Activated CD8-positive, alpha-beta memory T cell treated with anti-CD3 and anti-CD28 coated beads for 24 hours (primary cell): ENCODE data around the gene PRKCZ.

ENCODE experiments used
- DNase-seq: peaks from one replicate; pipeline ENCODE4 v3.0.0-alpha.2; 2020

PRKCZ gene

DNA sequence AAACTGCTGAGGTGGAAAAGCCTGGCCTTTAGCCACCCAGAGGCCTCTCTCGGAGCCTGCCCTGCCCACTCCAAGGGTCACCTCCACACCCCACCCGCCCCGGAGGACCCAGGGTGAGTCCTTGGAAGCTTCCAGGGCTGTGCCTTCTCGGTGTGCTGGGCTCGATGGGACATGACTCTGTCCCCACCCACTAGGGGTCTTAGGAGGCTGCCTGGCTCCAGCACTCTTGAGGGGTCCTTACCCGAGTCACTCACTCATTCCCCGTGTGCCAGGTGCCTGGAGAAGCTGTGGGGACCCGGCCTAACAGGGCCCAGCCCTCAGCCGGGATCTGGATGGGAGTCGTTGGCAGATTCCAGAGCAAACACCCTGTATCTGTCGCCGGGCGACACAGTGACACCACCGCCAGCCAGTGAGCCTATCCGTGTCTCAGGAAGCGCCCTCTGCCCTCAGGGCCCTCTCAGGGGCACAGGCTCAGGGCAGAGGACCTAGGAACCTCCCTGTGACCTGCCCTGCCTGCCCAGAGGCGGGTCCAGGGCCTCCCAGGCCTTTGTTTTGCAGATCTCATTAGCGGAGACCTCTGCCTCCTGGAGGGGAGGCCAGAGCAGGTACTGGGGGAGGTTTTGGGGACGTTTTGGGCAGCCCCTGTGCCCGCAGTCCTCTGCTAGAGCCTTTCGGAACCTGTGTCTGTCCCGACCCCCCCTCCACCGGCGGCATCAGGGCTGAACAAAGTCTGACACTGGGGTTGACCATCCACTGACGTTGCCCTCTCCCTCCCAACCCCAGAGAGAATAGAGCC is 3.1 kb upstream of the PRKCZ start:
- no peak for DNase-seq

DNA sequence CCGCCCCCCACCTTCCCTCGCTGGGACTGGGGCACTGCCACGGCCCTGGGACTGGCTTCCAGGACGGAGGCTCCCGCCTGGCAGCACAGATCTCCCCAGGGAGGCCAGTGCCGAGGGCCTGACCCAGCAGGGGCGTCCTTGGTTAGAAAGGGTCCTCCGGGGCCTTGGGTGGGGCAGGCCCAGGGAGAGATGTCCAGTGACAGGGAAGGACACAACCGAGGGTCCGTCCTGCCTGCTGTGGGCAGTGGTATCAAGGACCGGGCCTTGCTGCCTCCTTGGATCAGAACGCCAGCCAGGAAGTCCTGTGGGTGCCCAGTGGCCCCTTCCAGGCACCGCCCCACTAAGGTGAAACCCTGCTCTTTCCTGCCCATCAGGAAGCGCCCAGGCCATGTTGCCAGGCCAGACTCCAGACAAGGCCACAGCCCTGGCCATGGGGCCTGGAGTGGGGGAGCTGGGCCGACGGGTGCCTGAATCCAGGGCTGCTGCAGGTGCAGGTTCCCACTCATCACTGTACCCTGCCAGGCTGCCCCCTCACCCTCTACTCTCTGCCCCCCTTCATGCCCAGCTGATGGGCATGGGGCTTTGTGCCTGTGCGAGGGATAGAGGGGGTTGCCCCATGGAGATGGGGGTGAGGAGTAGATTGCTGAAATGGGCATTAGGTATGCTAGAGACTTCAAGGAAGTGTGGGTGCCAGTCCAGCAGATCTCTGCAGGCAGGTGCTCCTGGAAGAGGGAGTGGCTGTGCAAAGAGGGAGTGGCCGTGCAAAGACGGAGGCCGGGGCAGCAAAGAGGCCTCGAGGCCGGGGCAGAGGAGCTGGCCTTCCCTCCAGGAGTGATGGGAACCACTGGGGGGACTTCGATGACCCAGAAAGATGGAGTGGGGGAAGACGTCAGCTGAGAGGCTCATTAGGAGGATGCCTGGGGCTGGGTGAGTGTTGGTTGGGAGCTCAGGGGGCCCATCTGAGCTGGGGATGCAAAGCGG is 2.2 kb upstream of the PRKCZ start:
- no peak for DNase-seq

DNA sequence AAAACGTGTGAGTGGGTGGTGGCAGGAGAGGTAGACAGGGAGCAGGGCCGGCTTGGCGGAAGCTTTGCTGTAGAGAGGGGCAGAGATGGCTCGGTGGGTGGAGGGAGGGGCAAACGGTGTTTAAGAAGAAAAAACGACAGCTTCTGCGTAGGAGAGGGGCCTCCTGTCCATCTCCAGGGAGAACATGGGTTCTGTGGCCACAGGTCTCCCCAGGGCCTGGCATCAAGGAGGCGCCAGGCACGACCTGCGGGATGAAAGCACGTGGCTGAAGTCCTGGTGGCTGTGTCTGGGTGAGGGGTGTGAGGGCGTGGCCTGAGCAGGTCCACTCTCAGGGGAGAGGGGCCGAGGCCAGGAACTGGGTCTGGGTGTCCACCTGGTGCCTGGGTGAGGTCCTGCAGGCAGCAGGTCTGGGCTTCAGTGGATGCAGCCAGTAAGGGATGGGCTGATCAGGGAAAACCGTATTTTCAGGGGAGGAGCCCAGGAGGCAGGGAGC is 940 bp upstream of the PRKCZ start:
- DNase-seq: no peak

DNA sequence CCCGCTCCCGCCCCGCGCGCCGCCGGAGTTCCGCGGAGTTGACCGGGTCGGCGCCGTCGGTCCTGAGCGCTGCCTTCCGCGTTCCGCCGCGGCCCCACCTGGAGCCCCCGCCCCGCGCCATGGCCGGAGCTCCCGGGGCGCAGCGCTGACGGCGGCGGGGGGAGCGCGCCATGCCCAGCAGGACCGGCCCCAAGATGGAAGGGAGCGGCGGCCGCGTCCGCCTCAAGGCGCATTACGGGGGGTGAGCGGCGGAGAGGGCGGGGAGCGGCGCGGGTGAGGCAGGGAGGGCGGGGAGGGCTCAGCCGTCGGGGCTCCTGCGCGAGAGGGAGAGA is 216 bp downstream of the PRKCZ start:
- no peak for DNase-seq

DNA sequence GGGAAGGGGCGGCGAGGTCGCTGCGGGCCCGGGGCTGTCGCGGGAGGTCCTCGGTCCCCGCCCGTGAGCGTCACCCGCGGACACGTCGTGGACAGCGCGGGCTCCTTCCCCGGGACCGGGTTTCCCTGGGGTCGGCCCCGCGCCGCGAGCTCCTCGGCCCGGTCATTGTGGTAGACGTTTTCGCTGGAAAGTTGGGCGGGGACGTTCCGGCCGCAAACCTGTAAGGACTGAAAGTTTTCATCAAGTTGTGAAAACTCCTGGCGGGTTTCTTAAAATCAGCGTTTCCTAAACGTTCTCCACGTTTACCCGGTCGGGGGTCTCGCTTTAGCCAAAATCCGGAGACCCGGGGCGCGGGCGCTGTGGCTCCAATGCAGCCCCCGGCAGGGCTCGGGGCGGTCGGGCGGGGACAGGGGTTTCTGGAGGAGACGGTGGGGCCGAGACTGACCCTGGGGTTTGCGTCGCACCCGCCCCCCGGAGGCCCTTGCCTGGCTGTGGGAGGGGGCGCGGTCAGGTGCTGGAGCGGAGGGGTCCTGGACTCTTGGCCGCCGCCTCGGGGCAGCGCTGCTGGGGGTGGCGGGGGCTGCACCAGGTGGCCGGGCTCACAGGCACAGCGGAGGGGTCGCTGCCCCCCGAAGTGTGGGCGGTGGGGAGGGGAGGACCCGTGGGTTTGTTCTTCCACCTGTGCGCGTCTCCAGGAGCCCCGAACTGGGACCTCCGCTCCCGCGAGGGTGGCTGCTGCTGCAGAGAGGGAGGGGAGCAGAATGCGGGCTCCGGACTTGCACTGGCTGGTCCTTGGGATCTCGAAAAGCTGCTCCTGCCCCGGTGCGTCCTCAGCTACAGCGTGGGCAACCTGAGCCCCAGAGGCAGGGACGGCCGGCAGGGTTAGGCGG is 827 bp downstream of the PRKCZ start:
- peak; percentile 65 for DNase-seq

DNA sequence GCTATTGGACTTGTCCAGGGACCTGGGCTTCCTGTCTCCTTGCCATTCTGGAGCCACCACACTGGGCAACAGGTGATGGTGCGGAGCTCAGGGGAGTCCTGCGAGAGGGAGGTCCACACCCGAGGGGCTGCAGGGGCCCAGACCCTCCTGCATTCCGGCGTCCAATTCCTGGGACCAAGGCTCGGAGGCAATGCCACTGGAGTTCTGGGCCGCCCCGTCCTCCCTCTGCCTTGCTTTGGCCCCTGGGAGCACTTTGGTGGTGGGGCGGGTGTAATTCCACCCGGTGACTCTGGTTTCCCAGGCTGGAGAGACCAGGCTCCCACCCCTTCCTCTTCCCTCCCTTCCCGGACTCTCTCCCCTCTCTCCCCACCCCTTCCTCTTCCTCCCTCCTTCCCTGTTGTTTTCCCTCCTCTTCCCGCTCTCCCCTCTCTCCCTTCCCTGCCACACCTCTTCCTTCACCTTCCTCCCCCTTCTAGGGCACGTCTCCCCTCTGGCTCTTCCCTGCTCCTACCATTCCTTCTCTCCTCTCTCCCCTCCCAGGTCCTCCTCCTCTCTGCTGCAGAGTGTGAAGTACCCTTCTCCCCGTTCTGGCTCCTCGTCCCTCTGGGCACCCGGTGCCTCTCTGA is 2.0 kb downstream of the PRKCZ start:
- DNase-seq: no peak

DNA sequence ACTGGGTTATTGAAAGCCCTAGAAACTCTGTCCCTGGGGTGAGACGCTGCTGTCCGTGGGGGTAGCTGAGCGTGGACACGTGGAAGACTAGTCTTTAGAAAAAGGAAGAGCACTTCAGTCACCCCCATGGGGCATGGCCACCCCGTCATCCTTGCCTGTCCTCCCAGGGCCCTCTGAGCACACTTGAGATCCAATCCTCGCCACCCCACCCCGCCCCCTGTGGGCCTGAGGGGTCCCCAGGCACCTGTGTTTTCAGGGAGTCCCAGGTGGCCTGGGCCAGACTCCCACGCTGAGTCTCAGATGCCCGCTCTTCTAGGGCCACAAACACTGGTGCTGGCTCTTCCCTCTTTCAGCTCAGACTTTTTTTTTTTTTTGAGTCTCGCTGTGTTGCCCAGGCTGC is 2.5 kb downstream of the PRKCZ start:
- DNase-seq: no peak

DNA sequence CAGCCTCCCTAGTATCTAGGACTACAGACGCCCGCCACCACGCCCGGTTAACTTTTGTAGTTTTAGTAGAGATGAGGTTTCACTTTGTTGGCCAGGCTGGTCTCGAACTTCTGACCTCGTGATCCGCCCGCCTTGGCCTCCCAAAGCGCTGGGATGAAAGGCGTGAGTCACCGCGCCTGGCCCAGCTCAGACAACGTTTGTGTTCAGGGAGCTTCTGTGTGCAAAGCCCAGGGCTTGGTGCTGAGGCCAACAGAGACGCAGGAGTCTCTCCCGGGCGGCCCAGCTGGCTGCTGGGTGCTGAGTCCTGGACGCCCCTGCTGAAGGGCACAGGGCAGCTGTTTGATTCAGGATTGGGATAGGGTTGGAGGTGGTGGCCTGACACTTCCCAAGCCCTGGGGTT is 3.0 kb downstream of the PRKCZ start:
- DNase-seq: no peak

DNA sequence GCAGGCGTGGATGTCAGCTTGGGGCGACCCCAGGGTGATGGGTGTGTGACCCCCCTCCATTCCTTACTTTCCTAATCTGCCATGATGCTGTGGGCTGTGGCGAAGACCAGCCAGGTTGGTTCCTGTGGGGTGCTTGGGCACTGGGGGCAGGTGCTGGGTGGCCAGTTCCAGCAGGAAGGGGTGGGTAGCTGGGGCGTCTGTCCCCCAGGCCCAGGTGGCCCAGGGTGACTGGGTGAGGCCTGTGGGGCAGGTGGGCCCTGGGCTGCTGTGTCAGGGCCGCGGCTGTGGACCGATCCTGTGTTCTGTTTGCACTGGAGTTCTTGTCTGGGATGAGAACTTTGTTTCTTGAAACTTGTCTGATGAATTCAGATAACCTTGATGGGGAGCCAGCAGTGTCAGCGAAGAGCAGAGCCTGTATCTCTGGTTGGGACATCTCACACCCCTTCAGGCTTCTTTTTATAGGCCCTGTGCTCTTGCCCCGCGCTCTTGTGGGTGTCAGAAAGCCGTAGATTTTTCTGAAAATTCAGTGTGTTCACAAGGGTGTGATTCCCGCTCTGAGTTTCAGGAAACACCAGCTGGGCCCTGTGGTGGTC is 3.7 kb downstream of the PRKCZ start:
- no peak for DNase-seq

DNA sequence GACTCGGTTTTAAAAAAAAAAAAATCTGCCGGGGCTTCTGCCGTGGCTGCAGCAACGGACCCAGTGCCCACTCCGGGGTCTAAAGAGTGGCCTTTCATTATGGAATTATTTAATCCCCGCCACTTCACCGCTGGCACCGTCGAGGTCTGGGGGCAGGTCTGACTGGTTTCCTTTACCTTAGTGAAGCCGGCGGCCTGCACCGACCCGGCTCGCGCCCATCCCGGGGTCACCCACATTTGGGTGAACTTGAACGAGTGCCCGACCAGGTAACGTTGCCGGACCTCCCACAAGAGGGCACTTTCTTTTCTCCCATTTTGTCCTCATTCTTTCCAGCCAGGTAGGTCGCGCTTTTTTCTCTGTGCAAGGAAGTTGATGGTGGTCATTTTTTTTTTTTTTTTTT is 4.3 kb downstream of the PRKCZ start:
- DNase-seq: no peak

DNA sequence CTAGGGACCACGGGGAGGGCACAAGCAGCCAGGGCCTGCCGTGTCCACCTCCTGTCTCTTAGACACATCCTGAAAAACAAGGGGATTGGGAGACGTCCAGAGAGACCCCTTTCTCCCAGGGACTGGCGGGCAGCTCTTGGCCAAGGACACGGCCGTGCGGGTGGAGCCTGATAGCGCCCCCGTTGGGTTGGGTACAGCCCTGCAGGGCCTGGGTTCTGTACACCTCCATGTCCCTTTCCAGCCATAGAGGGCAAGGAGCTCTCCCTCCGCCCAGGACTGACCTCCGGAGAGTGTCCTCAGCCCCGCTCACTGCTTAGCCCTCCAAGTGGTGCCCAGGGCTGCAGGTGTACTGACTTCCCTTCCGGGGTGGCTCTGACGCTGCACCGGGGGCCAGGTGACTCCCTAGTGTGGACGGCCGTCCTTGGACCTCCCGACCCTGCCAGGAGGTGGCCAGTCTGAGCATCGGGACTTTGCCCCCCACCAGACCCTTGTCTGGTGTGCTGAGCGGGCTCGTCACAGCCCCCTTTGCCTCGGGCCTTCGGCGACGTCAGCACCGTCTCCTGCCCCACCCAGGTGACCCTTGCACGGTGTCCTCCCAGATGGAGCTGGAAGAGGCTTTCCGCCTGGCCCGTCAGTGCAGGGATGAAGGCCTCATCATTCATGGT is 5.8 kb downstream of the PRKCZ start:
- no peak for DNase-seq

DNA sequence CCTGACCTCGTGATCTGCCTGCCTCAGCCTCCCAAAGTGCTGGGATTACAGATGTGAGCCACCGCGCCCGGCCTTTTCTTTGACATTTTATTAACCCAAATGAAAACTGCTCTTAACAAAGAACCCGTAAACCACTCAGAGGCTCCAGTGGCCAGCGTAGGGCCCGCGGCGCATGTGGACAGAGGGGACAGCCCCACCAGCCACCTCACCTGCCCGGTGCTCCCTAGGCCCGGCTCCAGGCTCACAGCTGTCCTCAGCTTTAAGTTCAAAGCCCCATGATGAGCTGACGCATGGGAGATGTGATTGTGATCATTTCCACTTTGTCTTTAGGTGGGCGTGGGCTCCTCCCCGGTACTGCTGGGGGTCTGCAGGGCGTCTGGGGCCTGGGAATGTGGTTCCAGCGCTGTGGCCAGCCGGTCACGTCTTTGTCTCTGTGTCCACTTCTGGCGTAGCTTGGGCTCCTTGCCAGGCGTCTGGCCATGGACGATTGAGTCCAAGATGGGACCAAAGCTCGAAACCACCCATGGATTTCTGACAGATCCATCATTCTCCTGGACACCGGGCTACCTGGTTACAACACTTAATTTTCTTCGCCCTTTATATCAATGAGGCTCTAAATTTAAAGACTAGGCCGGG is 6.9 kb downstream of the PRKCZ start:
- no peak for DNase-seq

DNA sequence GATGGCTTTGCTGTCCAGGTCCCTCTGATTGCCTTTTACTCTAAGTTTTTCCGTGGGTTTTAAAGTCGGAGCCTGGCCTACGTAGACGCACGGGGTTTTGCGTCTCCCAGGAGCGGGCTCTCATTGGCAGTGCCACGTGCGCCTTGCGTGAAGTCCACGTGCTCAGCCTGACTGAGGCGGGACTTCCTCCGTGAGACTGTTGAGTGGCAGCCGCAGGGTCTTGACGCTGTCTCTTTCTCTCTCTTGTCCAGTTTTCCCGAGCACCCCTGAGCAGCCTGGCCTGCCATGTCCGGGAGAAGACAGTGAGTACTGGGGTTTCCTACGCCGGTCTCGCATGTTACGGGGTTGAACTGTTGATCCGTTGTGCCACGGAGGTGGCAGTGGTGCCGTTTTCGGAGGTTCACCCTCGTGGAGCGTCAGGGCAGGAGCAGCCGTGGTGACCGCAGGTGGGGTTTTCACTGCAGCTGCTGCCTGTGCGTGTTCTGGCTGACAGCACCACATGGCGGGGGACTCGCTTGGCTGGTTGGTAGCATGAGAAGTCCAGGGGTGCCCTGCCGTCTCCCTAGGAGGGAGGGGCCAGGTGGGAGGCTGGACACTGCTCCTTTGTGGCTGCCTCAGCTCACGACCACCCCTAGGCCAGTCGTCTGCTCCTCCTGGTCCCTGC is 9.2 kb downstream of the PRKCZ start:
- DNase-seq: no peak

DNA sequence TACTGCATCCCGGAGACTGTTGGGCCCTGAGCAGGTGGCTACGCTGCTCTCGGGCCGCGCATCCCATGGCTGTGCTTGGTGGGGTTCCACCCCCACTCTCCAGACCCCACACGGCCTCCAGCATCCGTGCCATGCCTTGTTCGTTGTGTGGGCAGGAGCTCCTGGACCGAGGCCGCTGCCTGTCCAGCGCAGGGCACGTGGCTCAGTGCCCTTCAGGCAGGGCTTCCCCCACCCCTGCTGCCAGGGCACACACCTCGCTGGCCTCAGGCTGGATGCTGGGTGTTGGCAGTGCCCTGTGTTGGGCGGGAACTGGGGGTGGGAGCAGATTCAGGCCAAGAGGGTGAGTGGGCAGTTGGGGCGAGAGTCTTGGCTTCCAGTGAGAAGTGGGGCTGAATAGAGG is 9.9 kb downstream of the PRKCZ start:
- DNase-seq: no peak

DNA sequence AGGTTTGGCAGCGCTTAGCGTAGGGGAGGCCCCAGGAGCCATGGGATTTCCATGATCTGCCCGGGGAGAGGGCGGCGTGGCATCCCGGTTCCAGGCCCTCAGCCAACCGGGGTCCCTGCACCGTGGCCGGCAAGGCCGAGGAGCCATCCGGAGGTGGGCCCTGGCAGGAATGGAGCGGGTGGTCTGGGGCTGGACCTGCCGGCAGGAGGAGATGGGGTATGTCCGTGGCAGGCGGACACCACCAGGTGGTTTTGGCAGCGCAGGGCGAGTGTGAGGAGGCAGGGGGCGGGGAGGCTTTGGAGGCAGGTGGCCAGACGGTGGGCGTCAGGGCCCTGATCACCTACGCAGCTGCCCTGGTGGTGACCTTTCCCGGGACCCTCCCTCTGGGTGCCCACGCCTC is 10.3 kb downstream of the PRKCZ start:
- no peak for DNase-seq

DNA sequence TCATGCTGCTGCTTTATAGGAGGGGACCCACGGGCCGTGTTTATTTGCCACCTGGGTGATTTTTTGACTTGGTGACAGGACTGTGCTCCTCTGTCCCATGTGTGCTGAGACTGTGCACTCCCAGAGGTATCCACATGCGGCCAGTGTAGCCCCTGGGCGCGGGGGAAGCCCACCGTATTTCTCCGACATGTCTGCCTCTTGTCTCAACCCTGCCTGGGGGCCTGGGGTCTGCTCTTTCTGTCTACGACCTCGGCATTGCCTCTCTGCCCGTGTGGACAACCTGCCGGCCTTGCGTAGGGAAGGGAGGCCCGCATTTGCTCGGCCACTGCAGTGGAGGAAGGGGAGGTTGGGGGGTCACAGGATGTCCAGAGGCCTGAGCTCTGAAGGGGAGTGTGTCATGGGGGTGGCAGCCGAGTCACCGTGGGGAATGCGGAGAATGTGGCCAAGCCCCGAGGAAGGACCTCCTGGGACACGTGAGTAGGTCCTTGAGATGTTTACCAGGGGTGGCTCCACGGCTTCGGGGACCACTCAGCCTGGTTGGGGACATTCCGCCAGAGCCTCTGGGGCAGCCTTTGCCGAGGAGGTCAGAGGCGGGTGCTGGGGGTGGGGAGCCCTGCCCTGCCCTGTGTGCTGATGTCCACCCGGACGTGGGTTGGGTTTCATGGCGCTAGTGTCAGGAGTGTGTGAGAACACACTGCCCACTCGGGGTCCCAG is 11.0 kb downstream of the PRKCZ start:
- DNase-seq: no peak

DNA sequence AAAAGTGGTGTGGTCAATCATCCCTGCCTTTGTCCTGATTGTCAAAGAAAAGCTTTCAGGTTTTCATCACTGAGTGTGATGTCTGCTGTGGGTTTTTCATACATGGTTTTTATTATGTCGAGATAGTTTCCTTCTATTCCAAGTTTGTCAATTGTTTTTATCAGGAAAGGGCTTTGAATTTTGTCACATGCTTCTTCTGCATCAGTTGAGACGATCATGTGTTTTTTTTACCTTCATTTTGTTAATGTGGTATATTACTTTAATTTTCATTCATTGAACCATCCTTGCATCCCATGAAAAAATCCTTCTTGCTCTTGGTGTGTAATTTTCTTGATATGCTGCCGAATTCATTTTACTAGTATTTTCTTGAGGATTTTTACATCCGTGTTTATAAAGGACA is 15.5 kb downstream of the PRKCZ start:
- DNase-seq: no peak

DNA sequence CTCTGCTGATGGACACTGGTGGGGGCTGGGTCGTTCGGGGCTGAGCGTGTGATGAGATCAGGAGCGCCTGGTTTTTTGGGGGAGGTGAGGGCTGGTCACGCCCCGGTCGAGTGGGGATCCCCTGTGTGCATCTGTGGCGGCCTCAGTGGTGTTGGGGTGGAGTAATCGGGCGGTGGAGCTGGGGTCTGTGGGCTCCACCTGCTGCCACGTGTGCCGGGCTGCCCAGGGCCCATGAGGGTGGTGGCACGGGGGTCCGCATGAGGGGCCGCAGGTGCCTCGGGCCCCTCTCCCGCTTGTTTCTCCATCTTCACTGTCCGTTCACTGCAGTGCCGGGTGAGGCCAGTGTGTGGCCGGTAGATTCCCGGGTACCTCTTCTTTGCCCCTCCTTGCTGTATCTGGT is 17.2 kb downstream of the PRKCZ start:
- DNase-seq: no peak

DNA sequence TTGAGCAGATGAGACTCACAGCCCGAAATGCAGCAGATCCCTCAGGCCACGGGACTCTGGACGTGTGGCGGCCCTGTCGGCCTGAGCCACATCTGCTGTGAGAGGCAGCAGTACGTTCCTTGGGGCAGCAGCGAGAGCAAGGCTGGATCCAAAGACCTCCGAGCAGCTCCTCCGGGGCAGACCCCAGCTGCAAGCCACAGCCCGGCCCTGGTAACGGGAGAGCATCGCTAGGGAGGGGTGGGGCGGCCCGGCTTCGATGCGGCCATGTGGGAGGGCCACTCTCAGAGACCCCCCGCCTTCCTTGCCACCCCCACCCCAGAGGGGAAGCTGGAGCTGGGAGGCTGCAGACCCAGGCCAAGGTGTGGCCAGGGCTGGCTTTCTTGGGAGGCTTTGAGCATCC is 17.8 kb downstream of the PRKCZ start:
- no peak for DNase-seq

DNA sequence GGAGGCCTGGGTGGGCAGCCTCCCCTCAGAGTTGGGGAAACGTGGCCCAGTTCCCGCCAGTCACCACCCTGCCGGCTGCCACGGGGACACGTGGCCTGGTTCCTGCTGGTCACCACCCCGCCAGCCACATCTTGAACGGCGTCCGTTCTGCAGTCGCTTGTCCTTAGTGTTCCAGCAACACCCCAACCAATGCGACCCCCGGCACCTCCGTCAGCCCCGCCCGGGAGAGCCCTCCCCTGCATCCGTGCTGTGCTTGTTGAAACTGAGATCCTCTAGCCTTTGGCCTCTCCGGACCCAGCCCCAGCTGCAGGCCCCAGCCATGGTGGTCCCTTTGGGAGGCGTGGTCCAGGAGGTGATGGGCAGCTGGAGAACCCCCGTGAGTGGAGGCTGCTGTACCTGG is 18.7 kb downstream of the PRKCZ start:
- no peak for DNase-seq
